AG08395 (cell line): ENCODE measurements around the gene PIWIL4.
"Not testable (repeated sequence)": the region's sequence is repeated elsewhere in the genome, so short reads cannot be mapped to it uniquely, and the experiment has no call there.

Source experiments
- DNase-seq: peaks from one replicate; pipeline ENCODE4 v3.0.0; 2012; ENCODE audit warnings: mixed read lengths, low spot score

The PIWIL4 gene

GRCh38 chr11:94585399-94585798, 18.2 kb downstream of the PIWIL4 start:
- no peak for DNase-seq

- DNase-seq, result no peak
These were observed 19.4 kb downstream of the PIWIL4 start for GRCh38 chr11:94586546-94586945.

DNA sequence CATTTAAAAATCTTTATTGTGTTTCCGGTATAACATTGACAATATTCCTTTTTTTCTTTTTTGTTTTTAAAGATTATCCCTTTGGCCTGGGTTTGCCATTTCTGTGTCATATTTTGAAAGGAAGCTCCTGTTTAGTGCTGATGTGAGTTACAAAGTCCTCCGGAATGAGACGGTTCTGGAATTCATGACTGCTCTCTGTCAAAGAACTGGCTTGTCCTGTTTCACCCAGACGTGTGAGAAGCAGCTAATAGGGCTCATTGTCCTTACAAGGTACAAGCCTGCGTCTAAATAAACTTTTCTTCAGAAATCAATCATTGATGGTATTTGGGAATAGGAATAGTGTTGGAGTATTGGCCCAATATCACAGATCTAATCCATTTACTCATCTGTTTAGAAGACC, 19.8 kb downstream of the PIWIL4 start:
- no peak for DNase-seq

DNA sequence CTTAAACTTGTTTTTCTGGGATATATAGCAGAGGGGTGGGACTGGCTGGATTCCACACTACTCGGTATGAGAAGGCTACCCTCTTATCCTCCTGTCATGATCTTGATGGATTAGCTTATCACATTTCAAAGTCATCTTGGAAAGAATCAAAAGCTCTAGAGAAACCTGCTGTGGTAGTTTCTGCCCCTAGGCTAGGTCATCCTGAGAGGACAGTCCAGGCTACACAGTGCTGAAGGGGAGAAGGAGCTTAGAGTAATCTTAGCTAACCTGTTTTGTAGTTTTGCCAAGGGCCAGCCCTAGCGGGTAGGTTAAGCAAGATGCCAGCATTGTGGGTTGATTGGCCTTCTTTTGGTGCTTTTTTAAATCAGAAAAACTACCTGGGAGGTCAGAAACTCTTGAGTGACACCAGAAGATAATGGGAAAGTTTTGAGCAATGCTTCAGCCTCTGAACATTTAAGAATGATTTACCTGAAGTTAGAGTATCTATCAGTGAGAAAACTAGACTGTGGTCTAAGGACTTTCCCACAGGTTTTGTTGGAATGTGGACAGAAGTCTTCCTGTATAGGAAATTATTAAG, 21.3 kb downstream of the PIWIL4 start:
- DNase-seq, result no peak

- DNase-seq, result no peak
These were observed 23.3 kb downstream of the PIWIL4 start for GRCh38 chr11:94590352-94591041.

DNA sequence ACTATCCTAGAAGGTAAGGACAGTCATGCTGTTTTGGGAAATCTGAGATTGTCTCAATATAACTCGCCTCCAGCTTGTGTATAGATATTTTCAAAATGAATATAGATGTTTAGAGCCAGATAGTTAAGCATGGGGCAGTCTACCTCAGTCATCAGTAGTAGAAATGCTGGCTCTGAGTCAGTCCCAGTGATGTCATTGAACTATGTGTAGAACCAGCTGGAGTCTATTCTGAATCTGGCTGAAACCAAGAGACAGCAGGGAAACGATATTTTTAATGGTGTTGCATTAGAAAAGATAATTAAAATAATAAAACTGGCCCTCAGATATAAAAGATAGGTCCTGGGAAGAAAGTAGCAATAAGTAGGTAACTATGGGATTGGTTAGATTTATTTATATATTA, 25.9 kb downstream of the PIWIL4 start:
- DNase-seq, result peak; percentile 74

- DNase-seq, result no peak
These were observed 27.9 kb downstream of the PIWIL4 start for GRCh38 chr11:94595076-94595475.

- no peak for DNase-seq
These were observed 30.7 kb downstream of the PIWIL4 start for GRCh38 chr11:94597896-94598295.

DNA sequence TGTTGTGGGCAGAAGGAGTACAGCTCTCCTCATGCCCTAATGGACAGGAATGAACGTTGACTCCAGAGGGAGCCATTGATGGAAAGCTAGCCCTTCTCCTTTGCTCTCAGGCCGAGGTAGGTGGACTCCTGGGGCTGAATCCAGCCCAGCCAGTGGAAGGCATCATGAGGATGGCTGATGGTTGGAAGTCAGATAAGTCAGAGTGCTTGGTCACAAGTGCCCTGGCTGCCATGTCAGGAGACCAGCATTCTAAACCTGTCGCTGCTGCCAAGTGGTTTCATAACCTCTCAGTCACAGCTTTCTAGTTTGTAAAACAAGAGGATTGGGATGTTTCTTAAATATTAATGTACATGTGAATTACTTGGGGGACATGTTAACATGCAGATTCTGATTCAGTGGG, 32.3 kb downstream of the PIWIL4 start:
- DNase-seq, result no peak

DNA sequence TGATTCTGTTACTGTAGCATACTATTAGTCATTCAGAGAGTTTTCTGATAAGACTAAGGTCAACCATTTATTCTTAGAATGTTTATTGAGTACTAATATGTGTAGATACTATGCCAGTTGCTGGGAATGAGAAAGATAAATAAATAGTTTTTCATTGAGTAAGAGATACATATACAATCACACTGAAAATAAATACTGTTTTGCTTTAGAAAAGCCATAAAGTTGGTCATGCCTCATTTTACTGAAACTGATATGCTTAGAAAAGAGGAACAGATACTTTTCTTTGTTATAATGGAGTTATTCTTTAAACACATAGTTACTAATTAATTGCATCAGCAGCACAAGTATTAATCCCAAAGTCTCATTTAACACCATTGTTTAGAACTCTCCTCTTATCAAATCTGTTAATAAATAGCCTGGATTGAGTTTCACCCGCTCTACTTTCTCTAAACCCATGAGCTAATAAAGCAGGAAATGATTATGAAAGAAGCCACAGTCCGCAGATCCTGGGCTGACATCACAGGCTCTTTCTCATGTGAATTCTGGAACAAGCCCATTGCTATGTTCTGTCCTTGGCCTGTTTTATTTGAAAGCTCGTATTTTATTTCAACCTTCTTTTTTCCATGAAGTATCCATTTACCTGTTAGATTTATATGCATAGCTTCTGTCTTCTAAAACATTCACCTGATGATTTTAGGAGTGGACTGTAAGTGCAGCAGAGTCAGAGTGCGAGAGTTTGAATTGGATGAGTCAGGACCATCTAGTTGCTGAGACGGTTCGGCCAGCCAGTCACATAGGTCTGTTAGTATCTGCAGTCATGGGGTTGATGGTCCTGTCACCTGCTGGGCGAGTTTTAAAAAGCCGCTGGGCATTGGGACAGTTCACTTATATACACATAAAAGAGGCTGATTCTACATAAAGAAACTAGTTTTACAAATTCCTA, 35.5 kb downstream of the PIWIL4 start:
- peak; percentile 8 for DNase-seq

DNA sequence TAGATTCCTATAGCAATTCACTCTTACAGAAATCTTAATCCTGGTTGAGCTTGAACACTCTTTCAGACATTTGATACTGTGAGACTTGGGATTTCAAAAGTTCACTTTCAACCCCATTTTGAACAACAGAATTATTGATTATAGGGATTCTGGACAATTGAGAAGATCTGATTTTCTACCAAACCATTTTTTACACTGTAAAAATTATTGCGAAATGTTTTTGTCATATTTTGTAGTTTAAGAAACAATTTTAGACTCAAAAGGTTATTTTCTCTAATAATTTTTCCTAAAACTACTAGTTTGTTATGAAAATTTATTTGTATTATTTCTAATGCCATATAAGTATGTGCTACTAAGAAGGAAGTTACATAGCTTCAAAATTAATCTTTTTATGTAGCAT, 36.4 kb downstream of the PIWIL4 start:
- no peak for DNase-seq

- no peak for DNase-seq
These were observed 37.3 kb downstream of the PIWIL4 start for GRCh38 chr11:94604482-94604881.

- no peak for DNase-seq
These were observed 46.0 kb downstream of the PIWIL4 start for GRCh38 chr11:94613120-94613519.

- peak; percentile 81 for DNase-seq
These were observed 56.1 kb downstream of the PIWIL4 start for GRCh38 chr11:94623120-94623735.

DNA sequence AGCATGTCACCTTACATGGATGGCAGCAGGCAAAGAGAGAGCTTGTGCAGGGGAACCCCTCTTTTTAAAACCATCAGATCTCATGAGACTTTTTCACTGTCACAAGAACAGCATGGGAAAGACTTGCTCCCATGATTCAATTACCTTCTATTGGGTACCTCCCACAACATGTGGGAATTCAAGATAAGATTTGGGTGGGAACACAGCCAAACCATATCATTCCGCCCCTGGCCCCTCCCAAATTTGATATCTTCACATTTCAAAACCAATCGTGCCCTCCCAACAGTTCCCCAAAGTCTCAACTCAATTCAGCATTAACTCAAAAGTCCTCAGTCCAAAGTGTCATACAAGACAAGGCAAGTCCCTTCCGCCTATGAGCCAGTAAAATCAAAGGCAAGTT, 58.3 kb downstream of the PIWIL4 start:
- DNase-seq, result not testable (repeated sequence)

DNA sequence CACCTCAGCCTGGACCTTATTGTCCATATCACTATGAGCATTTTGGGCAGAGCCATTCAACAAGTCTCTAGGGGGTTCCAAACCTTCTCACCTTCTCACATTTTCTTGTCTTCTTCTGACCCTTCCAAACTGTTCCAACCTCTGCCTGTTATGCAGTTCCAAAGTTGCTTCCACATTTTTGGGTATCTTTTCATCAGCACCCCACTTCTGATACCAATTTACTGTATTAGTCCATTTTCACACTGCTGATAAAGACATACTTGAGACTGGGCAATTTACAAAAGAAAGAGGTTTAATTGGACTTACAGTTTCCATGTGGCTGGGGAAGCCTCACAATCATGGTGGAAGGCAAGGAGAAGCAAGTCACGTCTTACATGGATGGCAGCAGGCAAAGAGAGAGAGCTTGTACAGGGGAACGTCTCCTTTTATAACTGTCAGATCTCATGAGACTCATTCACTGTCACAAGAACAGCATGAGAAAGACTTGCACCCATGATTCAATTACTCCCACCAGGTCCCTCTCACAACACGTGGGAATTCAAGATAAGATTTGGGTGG, 59.9 kb downstream of the PIWIL4 start:
- DNase-seq, result not testable (repeated sequence)

DNA sequence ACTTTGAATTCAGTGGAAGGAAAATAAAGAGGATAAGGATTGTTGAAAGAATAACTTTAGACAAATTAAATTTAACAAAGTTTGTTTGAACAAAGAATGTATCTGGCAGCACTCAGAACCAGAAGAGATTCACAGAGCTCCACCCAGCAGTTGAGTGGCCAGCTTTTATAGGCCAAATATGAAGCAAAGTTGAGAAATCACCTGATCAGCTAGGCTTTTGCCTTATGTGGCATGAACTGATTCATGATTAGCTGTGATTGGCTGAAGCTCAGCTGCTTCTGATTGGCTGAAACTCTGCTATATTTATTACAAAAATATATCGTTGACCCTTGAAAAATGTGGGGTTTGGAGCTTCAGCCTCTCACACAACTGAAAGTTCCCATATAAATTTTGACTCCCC, 62.6 kb downstream of the PIWIL4 start:
- DNase-seq, result no peak

- DNase-seq, result no peak
These were observed 63.1 kb downstream of the PIWIL4 start for GRCh38 chr11:94630221-94630620.

GRCh38 chr11:94632356-94632755, 65.2 kb downstream of the PIWIL4 start:
- no peak for DNase-seq

- DNase-seq, result no peak
These were observed 67.9 kb downstream of the PIWIL4 start for GRCh38 chr11:94635072-94635471.

DNA sequence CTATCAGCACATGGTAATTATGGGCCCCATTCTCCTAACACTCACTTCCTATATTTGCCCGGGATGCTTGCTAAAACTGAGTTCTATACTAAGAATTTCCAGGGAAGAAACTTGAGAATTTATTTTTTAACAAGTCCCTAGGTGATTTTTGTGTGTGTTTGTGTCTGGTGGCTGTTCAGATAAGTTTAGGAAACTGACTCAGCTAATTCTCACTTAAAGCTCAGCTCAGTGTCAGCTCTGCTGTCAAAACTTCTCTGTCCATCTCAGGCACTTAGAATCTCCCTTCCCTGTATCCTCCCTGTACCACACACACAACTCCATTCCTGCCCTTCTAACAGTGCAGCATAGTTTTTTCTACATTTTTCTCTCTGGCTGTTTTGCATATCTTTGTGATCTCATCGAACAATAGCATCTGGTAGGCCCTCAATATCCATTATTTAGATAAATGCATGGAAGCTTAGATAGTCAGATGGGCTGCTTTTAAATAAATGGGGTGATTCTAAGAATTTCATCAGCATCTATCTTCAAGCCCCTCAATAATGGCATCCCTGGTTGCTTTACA, 69.3 kb downstream of the PIWIL4 start:
- no peak for DNase-seq
